ENCODE data around the gene FASN. TPM values are rescaled to one million over a fixed set of nuclear protein-coding genes. Genes with fewer than 3 reads are reported as not detected.

The FASN gene
- total and polyA plus RNA-seq, 2 of the 13 experiments (the other 11 are each of a cell fraction or from before 2014, with no cell fraction given): 51.7 to 101 TPM

GRCh38 chr17:82097919-82098168 is 192 bp downstream of the FASN start (continued):
- TF ChIP-seq SKI (IDR thresholded peaks at IDR 0.05; ENCODE audit: partially characterized antibody): peak; percentile 53
- TF ChIP-seq IKZF1 (IDR thresholded peaks at IDR 0.05): no peak
- TF ChIP-seq, protein P1, sequence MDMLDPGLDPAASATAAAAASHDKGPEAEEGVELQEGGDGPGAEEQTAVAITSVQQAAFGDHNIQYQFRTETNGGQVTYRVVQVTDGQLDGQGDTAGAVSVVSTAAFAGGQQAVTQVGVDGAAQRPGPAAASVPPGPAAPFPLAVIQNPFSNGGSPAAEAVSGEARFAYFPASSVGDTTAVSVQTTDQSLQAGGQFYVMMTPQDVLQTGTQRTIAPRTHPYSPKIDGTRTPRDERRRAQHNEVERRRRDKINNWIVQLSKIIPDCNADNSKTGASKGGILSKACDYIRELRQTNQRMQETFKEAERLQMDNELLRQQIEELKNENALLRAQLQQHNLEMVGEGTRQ (IDR thresholded peaks at IDR 0.05; ENCODE audit: low read depth, low read length): no peak
- TF ChIP-seq, protein P1 (CRISPR knock-in tag; IDR thresholded peaks at IDR 0.05; ENCODE audit: borderline replicate concordance): no peak
- TF ChIP-seq ZNF547 (CRISPR knock-in tag; IDR thresholded peaks at IDR 0.05): peak; percentile 36; the same call in 1 of the 2 replicates
- no peak for TF ChIP-seq ZBTB42 (CRISPR knock-in tag; IDR thresholded peaks at IDR 0.05)
- peak; percentile 44; the same call in 1 of the 2 replicates for TF ChIP-seq KDM5A (IDR thresholded peaks at IDR 0.05; ENCODE audit: borderline replicate concordance, low read length)
- TF ChIP-seq, protein P2, sequence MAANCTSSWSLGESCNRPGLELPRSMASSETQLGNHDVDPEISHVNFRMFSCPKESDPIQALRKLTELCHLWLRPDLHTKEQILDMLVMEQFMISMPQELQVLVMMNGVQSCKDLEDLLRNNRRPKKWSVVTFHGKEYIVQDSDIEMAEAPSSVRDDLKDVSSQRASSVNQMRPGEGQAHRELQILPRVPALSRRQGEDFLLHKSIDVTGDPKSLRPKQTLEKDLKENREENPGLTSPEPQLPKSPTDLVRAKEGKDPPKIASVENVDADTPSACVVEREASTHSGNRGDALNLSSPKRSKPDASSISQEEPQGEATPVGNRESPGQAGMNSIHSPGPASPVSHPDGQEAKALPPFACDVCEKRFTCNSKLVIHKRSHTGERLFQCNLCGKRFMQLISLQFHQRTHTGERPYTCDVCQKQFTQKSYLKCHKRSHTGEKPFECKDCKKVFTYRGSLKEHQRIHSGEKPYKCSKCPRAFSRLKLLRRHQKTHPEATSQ (CRISPR knock-in tag; IDR thresholded peaks at IDR 0.05; ENCODE audit: borderline replicate concordance): no peak
- no peak for TF ChIP-seq ZSCAN22 (CRISPR knock-in tag; IDR thresholded peaks at IDR 0.05)
- no peak for TF ChIP-seq TGIF2 (CRISPR knock-in tag; IDR thresholded peaks at IDR 0.05)
- no peak for TF ChIP-seq ZNF577 (CRISPR knock-in tag; IDR thresholded peaks at IDR 0.05; ENCODE audit: borderline replicate concordance, low read depth)
- TF ChIP-seq CSRNP2 (CRISPR knock-in tag; conservative IDR thresholded peaks at IDR 0.05; ENCODE audit: low read depth): no peak
- TF ChIP-seq SPEN (CRISPR knock-in tag; IDR thresholded peaks at IDR 0.05; ENCODE audit: low read depth): 0 out of 2 replicates have a peak, but pooled peaks have one; percentile 5
- no peak for TF ChIP-seq ZNF350 (CRISPR knock-in tag; IDR thresholded peaks at IDR 0.05; ENCODE audit: borderline replicate concordance, low read depth)
- TF ChIP-seq, protein P3, sequence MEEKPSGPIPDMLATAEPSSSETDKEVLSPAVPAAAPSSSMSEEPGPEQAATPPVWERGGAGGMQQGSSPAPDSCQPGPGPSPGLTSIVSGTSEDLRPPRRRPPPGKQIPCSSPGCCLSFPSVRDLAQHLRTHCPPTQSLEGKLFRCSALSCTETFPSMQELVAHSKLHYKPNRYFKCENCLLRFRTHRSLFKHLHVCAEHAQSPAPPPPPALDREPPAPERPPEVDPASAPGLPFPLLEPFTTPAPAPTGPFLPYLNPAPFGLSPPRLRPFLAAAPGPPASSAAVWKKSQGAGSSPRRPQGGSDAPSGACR (CRISPR knock-in tag; IDR thresholded peaks at IDR 0.05): no peak
- no peak for TF ChIP-seq ZNF83 (CRISPR knock-in tag; IDR thresholded peaks at IDR 0.05; ENCODE audit: borderline replicate concordance)
- TF ChIP-seq PHF8 (CRISPR knock-in tag; IDR thresholded peaks at IDR 0.05): no peak
- no peak for TF ChIP-seq CREB1 (IDR thresholded peaks at IDR 0.05)
- no peak for TF ChIP-seq CREB1 (CRISPR knock-in tag; IDR thresholded peaks at IDR 0.05)
- TF ChIP-seq SIX4 (CRISPR knock-in tag; IDR thresholded peaks at IDR 0.05): peak; percentile 2; the same call in 1 of the 2 replicates
- TF ChIP-seq, protein P4, sequence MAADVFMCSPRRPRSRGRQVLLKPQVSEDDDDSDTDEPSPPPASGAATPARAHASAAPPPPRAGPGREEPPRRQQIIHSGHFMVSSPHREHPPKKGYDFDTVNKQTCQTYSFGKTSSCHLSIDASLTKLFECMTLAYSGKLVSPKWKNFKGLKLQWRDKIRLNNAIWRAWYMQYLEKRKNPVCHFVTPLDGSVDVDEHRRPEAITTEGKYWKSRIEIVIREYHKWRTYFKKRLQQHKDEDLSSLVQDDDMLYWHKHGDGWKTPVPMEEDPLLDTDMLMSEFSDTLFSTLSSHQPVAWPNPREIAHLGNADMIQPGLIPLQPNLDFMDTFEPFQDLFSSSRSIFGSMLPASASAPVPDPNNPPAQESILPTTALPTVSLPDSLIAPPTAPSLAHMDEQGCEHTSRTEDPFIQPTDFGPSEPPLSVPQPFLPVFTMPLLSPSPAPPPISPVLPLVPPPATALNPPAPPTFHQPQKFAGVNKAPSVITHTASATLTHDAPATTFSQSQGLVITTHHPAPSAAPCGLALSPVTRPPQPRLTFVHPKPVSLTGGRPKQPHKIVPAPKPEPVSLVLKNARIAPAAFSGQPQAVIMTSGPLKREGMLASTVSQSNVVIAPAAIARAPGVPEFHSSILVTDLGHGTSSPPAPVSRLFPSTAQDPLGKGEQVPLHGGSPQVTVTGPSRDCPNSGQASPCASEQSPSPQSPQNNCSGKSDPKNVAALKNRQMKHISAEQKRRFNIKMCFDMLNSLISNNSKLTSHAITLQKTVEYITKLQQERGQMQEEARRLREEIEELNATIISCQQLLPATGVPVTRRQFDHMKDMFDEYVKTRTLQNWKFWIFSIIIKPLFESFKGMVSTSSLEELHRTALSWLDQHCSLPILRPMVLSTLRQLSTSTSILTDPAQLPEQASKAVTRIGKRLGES (CRISPR knock-in tag; IDR thresholded peaks at IDR 0.05; ENCODE audit: borderline replicate concordance): 0 out of 2 replicates have a peak, but pooled peaks have one; percentile 40

All from HepG2 (cell line).